WI38 (cell line): Measurements from ENCODE around the gene SMIM30.
"Not testable (repeated sequence)": the region's sequence is repeated elsewhere in the genome, so short reads cannot be mapped to it uniquely, and the experiment has no call there.

Source experiments
- H3K4me3 ChIP-seq: 2 replicates; pipeline ENCODE4 v1.5.1; 2011; ENCODE audit warnings: low read depth, mild to moderate bottlenecking, control low read depth, low read length
- TF ChIP-seq, protein P1 (sequence below): IDR thresholded peaks from 2 replicates; pipeline ENCODE4 v1.5.1; 2012; ENCODE audit warnings: low read depth, mild to moderate bottlenecking, control low read depth, low read length

Gene SMIM30, protein sequence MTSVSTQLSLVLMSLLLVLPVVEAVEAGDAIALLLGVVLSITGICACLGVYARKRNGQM

DNA sequence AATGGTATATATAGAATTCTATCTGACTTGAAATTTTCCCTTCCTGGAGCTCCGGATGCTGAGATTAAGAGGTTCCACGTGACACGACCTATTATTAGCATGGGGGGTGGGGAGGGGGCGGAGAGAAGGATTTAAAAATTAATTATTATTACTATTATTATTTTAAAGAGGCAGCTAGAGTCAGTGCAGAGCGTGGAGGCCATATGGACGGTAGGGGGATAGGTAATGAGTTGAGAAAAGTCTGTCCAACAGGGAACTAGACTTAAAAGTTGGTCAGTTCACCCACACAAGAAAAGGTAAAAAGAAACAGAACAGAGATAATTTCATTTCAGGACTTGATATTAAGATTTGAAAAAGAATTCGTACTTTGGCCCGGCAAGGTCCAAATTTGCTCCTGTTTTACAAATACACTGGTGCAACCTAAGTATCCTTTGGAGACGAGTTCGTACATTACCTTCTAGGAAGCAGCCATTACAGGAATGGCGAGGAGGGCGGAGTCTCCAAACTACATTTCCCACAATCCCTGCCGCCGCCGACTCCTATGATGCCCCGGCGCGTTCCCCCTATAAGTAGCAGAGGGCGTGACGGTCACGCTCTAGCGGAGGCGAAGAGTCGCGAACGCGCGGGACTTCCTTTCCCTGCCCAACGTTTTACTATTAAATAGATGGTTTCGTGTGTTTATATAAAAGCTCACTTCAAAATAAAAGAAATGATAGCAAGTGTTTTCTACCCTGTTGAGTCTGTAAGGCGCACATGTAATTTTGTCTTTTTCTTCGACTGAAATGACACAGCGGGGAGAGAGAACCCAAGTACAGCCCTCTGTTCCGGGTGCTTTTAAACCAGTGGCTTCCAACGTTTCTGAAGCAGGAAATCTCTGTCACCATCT is at the start of gene SMIM30:
Gene SMIM30 (minus strand): TSS at position 481 of the 886 bp plus-strand sequence. CDS start 976 bp downstream, outside the sequence.
- TF ChIP-seq, protein P1, sequence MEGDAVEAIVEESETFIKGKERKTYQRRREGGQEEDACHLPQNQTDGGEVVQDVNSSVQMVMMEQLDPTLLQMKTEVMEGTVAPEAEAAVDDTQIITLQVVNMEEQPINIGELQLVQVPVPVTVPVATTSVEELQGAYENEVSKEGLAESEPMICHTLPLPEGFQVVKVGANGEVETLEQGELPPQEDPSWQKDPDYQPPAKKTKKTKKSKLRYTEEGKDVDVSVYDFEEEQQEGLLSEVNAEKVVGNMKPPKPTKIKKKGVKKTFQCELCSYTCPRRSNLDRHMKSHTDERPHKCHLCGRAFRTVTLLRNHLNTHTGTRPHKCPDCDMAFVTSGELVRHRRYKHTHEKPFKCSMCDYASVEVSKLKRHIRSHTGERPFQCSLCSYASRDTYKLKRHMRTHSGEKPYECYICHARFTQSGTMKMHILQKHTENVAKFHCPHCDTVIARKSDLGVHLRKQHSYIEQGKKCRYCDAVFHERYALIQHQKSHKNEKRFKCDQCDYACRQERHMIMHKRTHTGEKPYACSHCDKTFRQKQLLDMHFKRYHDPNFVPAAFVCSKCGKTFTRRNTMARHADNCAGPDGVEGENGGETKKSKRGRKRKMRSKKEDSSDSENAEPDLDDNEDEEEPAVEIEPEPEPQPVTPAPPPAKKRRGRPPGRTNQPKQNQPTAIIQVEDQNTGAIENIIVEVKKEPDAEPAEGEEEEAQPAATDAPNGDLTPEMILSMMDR = no peak
- peak within 1 kb of the TSS; percentile 79 for H3K4me3 ChIP-seq

DNA sequence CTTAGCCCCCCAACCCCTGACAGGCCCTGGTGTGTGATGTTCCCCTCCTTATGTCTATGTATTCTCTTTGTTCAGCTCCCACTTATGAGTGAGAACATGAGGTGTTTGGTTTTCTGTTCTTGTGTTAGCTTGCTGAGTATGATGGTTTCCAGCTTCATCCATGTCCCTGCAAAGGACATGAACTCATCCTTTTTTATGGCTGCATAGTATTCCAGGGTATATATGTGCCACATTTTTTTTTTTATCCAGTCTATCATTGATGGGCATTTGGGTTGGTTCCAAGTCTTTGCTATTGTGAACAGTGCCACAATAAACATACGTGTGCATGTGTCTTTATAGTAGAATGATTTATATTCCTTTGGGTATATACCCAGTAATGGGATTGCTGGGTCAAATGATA is 47.8 kb upstream of the SMIM30 start:
- H3K4me3 ChIP-seq = not testable (repeated sequence)

DNA sequence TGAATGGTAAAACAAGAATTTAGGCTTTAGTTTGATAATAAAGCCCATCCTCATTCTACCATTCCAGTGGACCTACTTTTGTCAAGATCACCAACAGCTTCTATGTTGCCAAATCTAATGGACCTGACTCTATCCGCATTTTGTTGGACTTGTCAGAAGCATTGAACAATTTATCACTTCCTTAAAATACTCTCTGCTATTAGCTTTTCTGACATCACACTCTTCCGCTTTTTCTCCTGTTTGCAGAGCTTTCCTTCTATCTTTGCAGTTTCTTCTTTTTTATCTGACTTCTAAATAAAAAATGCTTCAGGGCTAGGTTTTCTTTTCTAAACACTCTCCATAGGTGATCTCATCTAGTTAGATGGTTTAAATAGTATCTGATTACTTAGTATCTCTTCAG is 42.7 kb upstream of the SMIM30 start:
- TF ChIP-seq, protein P1 = no peak
- H3K4me3 ChIP-seq = no peak overlapping the region

DNA sequence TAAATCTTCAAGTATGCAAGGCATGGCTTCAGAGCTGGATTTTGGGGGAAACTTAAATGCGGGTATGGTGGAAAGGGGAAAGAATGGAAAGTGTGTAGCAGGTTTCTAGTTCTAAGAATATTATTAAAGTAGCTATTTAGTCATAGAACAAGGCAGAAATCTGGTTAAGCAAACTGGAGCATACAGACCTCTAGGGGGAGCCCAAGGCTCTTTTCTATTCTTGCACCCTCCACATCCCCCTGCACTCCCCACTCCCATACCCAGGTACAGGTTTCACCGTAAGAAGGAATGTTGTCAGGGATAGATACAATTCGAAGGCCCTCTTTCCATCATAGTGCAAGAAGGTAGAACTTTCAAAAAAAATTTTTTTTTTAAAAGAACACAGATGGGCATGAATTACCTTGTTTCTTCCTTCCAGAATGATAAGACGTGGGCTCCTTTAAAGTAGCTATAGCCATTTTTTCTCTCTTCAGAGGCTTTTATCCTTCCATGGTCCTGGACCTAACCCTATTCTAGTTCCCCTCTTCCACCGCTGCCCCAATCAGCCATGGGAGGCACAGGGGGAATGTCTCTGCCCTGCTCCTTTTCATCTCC is 41.5 kb upstream of the SMIM30 start:
- TF ChIP-seq, protein P1 = peak; percentile 74
- H3K4me3 ChIP-seq = no peak overlapping the region

DNA sequence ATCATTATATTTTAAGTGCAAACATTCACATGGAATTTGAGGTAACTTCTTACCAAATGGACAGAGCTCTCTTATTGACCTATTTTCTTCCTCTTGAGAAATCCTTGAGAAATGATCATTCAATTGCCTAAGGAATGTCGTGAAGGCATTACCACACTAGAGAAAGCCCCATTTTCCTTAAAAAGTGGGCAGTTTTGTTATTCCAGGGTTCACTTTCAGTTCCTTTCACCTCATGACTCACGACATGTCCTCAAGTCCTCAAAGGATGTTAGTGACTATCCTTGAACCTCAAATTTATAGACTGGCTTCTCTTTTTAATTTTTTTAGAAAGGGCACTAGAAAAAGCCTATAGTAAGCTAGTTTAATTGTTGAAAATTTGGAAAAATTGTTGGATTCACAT is 40.4 kb upstream of the SMIM30 start:
- TF ChIP-seq, protein P1 = no peak
- H3K4me3 ChIP-seq = no peak overlapping the region

DNA sequence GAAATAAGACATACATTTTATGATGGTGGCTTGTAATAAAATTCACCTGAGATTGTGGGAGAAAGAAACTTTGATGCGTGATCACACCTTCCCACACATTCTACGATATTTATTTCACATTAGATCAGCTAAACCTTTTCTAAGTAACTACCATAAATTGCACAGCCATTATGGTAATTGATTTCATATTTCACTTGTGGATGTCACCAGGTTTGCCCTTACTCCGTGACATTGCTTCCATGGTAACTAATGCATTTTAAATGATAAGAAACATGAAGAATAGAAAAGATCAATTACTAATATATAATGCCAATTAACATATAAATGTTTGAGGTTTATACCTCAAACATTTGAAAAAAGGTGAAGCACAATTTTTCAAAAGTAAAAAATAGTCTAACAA is 35.8 kb upstream of the SMIM30 start:
- TF ChIP-seq, protein P1 = no peak
- H3K4me3 ChIP-seq = no peak overlapping the region

DNA sequence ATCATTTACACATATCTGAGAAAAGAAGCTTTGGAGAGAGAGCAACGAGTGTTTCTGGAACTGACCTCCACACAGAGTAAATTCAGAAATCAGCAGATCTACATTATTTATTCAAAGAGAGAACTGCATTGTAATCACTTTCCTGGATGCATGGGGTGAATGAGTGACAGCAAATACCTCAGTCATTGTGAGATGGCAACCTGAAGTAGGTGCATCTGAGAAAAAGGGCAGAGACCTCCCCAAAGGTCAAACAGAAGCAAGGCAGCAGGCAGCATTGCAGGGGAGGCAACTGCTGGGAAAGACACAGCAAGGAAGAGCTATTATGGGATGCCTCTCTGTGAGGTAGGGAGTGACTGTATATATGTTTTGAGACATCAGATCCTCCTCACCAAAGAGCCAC is 26.5 kb upstream of the SMIM30 start:
- H3K4me3 ChIP-seq = no peak overlapping the region
- TF ChIP-seq, protein P1 = no peak
